OCI-LY1 (cell line): ENCODE data around the gene HINT1.
"Not testable (repeated sequence)": the region's sequence is repeated elsewhere in the genome, so short reads cannot be mapped to it uniquely, and the experiment has no call there.

Experiments used
- H2AFZ ChIP-seq: fragments of 200-600 bp; sonication (generic), shearing (Covaris generic); 2 replicates; pipeline ENCODE4 v1.6.0; 2014; ENCODE audit warnings: antibody characterized with exemption, mild to moderate bottlenecking, low read length
- H3F3A ChIP-seq: fragments of 200-600 bp; sonication (generic), shearing (Covaris generic); 2 replicates; pipeline ENCODE4 v1.6.0; 2014; ENCODE audit warnings: mild to moderate bottlenecking, antibody characterized with exemption, low read length, moderate library complexity; ENCODE audit not compliant: insufficient read depth
- H3K27ac ChIP-seq: fragments of 200-600 bp; sonication (generic); 2 replicates; pipeline ENCODE4 v1.5.1; 2014; ENCODE audit warnings: low read length, mixed run types, mild to moderate bottlenecking, low read depth; ENCODE audit not compliant: poor library complexity, severe bottlenecking
- H3K27me3 ChIP-seq: fragments of 200-600 bp; sonication (generic); 2 replicates; pipeline ENCODE4 v1.6.0; 2014; ENCODE audit warnings: antibody characterized with exemption, mild to moderate bottlenecking, low read length, moderate library complexity; ENCODE audit not compliant: insufficient read depth
- H3K36me3 ChIP-seq: fragments of 200-600 bp; sonication (generic); 2 replicates; pipeline ENCODE4 v1.6.1; 2014; ENCODE audit warnings: mild to moderate bottlenecking, antibody characterized with exemption, low read length, moderate library complexity, mixed read lengths; ENCODE audit not compliant: insufficient read depth
- H3K4me1 ChIP-seq: fragments of 200-600 bp; sonication (generic); 2 replicates; pipeline ENCODE4 v1.5.1; 2014; ENCODE audit warnings: mild to moderate bottlenecking, low read length, moderate library complexity; ENCODE audit not compliant: insufficient read depth, severe bottlenecking
- H3K4me2 ChIP-seq: fragments of 200-600 bp; sonication (generic), shearing (Covaris generic); 2 replicates; pipeline ENCODE4 v1.6.1; 2014; ENCODE audit warnings: low read length
- H3K4me3 ChIP-seq: fragments of 200-600 bp; sonication (generic); 2 replicates; pipeline ENCODE4 v1.5.1; 2014; ENCODE audit warnings: low read length, low read depth, mild to moderate bottlenecking, mixed read lengths; ENCODE audit not compliant: poor library complexity, severe bottlenecking
- H3K79me2 ChIP-seq: fragments of 200-600 bp; shearing (Covaris generic); 2 replicates; pipeline ENCODE4 v1.6.1; 2016; ENCODE audit warnings: mixed run types, low read length, mixed read lengths; ENCODE audit not compliant: insufficient read depth
- H3K9ac ChIP-seq: fragments of 200-600 bp; sonication (generic), shearing (Covaris generic); 2 replicates; pipeline ENCODE4 v1.6.1; 2014; ENCODE audit warnings: mild to moderate bottlenecking, low read length, mixed read lengths
- H3K9me2 ChIP-seq: fragments of 200-600 bp; sonication (generic), shearing (Covaris generic); 2 replicates; pipeline ENCODE4 v1.6.1; 2014; ENCODE audit warnings: low read depth, mild to moderate bottlenecking, low read length, mixed read lengths
- H3K9me3 ChIP-seq: fragments of 200-600 bp; shearing (Covaris generic); 2 replicates; pipeline ENCODE4 v1.6.1; 2014; ENCODE audit warnings: low read length, mixed read lengths
- H4K20me1 ChIP-seq: fragments of 200-600 bp; sonication (generic), shearing (Covaris generic); 2 replicates; pipeline ENCODE4 v1.6.0; 2016; ENCODE audit warnings: mild to moderate bottlenecking, low read length; ENCODE audit not compliant: insufficient read depth
- CTCF ChIP-seq: fragments of 200-600 bp; sonication (generic), shearing (Covaris generic); IDR thresholded peaks from 2 replicates; pipeline ENCODE4 v1.5.1; 2017; ENCODE audit warnings: mild to moderate bottlenecking, antibody characterized with exemption, low read length, moderate library complexity, mixed read lengths
- EZH2 ChIP-seq: fragments of 200-600 bp; sonication (generic), shearing (Covaris generic); IDR thresholded peaks from 2 replicates; pipeline ENCODE4 v1.8.0; 2017; ENCODE audit warnings: borderline replicate concordance, mixed run types, mild to moderate bottlenecking, antibody characterized with exemption, low read length, moderate library complexity, mixed read lengths

The HINT1 gene

DNA sequence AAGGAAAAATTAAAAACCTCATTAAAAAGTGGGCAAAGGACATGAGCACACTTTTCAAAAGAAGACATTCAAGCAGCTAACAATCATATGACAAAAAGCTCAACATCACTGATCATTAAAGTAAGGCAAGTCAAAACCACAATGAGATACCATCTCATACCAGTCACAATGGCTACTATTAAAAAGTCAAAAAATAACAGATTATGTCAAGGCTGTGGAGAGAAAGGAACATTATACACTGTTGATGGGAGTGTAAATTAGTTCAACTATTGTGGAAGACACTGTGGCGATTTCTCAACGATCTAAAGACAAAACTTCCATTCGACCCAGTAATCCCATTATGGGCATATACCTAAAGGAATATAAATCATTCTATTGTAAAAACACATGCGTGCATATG is 35.8 kb downstream of the HINT1 start:
- no peak overlapping the region for H3K4me2 ChIP-seq
- H3K9ac ChIP-seq: no peak overlapping the region
- H3K27ac ChIP-seq: no peak overlapping the region
- H3K4me1 ChIP-seq: no peaks in the 10 kb centered on the region
- no peaks in the 10 kb centered on the region for H3F3A ChIP-seq
- TF ChIP-seq CTCF (no peak), EZH2 (no peak)
- H3K9me3 ChIP-seq: no peaks in the 10 kb centered on the region
- H3K36me3 ChIP-seq: no peaks in the 10 kb centered on the region
- no peak overlapping the region for H2AFZ ChIP-seq
- no peaks in the 10 kb centered on the region for H3K9me2 ChIP-seq
- H4K20me1 ChIP-seq: no peaks in the 10 kb centered on the region
- H3K79me2 ChIP-seq: no peaks in the 10 kb centered on the region
- H3K4me3 ChIP-seq: no peak overlapping the region
- H3K27me3 ChIP-seq: no peaks in the 10 kb centered on the region

DNA sequence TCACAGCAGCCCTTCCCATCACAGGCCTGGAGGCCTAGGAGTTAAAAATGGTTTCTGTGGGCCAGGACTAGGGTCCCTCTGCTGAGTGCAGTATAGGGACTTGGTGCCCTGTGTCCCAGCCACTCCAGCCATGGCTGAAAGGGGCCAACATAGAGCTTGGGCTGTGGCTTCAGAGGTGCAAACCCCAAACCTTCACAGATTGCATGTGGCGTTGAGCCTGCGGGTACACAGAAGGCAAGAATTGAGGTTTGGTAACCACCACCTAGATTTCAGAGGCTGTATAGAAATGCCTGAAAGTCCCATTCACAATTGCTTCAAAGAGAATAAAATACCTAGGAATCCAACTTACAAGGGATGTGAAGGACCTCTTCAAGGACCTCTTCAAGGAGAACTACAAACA is 37.8 kb downstream of the HINT1 start:
- not testable (repeated sequence) for H4K20me1 ChIP-seq, H3K4me2 ChIP-seq, H3K79me2 ChIP-seq, H3K27me3 ChIP-seq, H2AFZ ChIP-seq, H3K9me3 ChIP-seq, H3K27ac ChIP-seq, H3F3A ChIP-seq, H3K4me1 ChIP-seq, H3K9ac ChIP-seq, H3K36me3 ChIP-seq, H3K9me2 ChIP-seq, H3K4me3 ChIP-seq

- Histone ChIP-seq H2AFZ (no peak overlapping the region), H3K27me3 (no peaks in the 10 kb centered on the region), H3K9me2 (no peaks in the 10 kb centered on the region), H3K4me3 (no peak overlapping the region), H3F3A (no peaks in the 10 kb centered on the region), H3K9ac (no peak overlapping the region), H3K9me3 (no peaks in the 10 kb centered on the region), H3K27ac (no peak overlapping the region), H3K4me1 (no peaks in the 10 kb centered on the region), H3K79me2 (no peaks in the 10 kb centered on the region), H3K36me3 (no peaks in the 10 kb centered on the region), H3K4me2 (no peak overlapping the region), H4K20me1 (no peaks in the 10 kb centered on the region)
- no peak for TF ChIP-seq CTCF
- no peak for TF ChIP-seq EZH2
Measured at GRCh38 chr5:131114754-131115153, 50.3 kb downstream of the HINT1 start.

DNA sequence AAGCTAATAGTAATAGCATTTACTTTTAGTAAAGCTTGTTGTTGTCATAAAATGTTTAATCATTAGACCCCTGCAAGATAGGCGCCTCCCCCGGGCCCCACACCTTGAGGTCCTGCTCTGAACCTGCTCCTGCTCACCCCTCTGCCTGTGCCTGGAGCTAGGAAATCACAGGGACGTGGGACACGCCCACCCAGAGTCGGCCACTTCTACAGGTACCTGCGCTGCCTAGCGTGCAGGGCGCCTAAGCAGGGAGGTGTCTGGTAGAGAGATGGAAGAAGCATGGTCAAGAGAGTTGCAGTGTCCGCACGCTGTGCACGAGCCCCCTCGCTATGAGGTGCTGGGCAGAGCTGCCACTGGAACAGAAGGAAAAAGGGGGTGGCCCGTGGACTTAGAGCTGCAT is 52.6 kb downstream of the HINT1 start:
- Histone ChIP-seq H3K4me2 (no peak overlapping the region), H2AFZ (no peak overlapping the region), H3K9me3 (no peaks in the 10 kb centered on the region), H3K27ac (no peak overlapping the region), H3K9me2 (no peaks in the 10 kb centered on the region), H3K9ac (no peak overlapping the region), H3K27me3 (no peaks in the 10 kb centered on the region), H3K79me2 (no peaks in the 10 kb centered on the region), H4K20me1 (no peaks in the 10 kb centered on the region), H3K4me1 (no peaks in the 10 kb centered on the region), H3K36me3 (no peaks in the 10 kb centered on the region), H3K4me3 (no peak overlapping the region), H3F3A (no peaks in the 10 kb centered on the region)
- TF ChIP-seq CTCF: no peak
- TF ChIP-seq EZH2: no peak
